Right lobe of liver (tissue), 4 donors: ENCODE measurements around the gene RTP5.

Experiments used
- POLR2A ChIP-seq: fragments of 450-650 bp; IDR thresholded peaks from one replicate; pipeline ENCODE4 v1.6.1; 2017; ENCODE audit warnings: antibody characterized with exemption, mild to moderate bottlenecking
- TF ChIP-seq, protein P1 (sequence below), 4 donors: fragments of 200-600 bp in 3 of 4; fragments of 450-650 bp in 1 of 4; IDR thresholded peaks; one replicate each; pipeline versions ENCODE4 v1.5.1 to v1.8.0; 2016 to 2022; ENCODE audit warnings: antibody characterized with exemption in 4 of 4, mild to moderate bottlenecking in 2 of 4
- donor health status: DM: no; HTN: no; CAD: no.
- donor health status: DM: no; HTN: no; CAD: no.
- donor health status: DM: no; HTN: yes; CAD: no.

- TF ChIP-seq, protein P1, sequence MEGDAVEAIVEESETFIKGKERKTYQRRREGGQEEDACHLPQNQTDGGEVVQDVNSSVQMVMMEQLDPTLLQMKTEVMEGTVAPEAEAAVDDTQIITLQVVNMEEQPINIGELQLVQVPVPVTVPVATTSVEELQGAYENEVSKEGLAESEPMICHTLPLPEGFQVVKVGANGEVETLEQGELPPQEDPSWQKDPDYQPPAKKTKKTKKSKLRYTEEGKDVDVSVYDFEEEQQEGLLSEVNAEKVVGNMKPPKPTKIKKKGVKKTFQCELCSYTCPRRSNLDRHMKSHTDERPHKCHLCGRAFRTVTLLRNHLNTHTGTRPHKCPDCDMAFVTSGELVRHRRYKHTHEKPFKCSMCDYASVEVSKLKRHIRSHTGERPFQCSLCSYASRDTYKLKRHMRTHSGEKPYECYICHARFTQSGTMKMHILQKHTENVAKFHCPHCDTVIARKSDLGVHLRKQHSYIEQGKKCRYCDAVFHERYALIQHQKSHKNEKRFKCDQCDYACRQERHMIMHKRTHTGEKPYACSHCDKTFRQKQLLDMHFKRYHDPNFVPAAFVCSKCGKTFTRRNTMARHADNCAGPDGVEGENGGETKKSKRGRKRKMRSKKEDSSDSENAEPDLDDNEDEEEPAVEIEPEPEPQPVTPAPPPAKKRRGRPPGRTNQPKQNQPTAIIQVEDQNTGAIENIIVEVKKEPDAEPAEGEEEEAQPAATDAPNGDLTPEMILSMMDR (IDR thresholded peaks at IDR 0.05), result no peak
- TF ChIP-seq POLR2A, result no peak
Measured at GRCh38 chr2:241821460-241822263, 47.9 kb upstream of the RTP5 start.
